ENCODE measurements around the gene CAB39.

- TF ChIP-seq POLR2A (IDR thresholded peaks at IDR 0.05) (no peak), CTCF (IDR thresholded peaks at IDR 0.05) (no peak)
Measured at GRCh38 chr2:230770804-230771203, 58.2 kb downstream of the CAB39 start.
